ENCODE measurements around the gene GET4. TPM values are rescaled to one million over a fixed set of nuclear protein-coding genes. Genes with fewer than 3 reads are reported as not detected.

GET4 gene
- total and polyA plus RNA-seq, 2 experiments from 2014 or later: 26.3 to 26.8 TPM

GRCh38 chr7:893686-894085 is 17.3 kb downstream of the GET4 start:
- no peak overlapping the region for H3K4me3 ChIP-seq
- no peaks in the 10 kb centered on the region for H3K79me2 ChIP-seq (ENCODE audit: insufficient read depth)
- no peaks in the 10 kb centered on the region for H4K20me1 ChIP-seq (ENCODE audit: insufficient read depth)
- no peaks in the 10 kb centered on the region for H3K9me3 ChIP-seq (ENCODE audit: low read depth)
- no peaks in the 10 kb centered on the region for H3K4me1 ChIP-seq (ENCODE audit: insufficient read depth)
- in situ Hi-C loops (cut with MboI): no loop called here
- H3K4me2 ChIP-seq (ENCODE audit: unreplicated experiment): no peak overlapping the region
- no peaks in the 10 kb centered on the region for H3K27me3 ChIP-seq (replicated peaks; ENCODE audit: insufficient read depth)
- WGBS, 2 experiments (ENCODE audit: low coverage in 1 of 2, low lambda C conversion rate in 2 of 2, missing lambda C conversion rate in 2 of 2): 89 to 95% methylated on average over 14 to 19 of the region's 19 CpGs
- H2AFZ ChIP-seq: no peak overlapping the region
- H3K9me2 ChIP-seq (ENCODE audit: insufficient read depth): no peaks in the 10 kb centered on the region
- H3K9ac ChIP-seq: no peak overlapping the region
- H3F3A ChIP-seq (ENCODE audit: insufficient read depth): no peaks in the 10 kb centered on the region
- no peaks in the 10 kb centered on the region; the same call in 1 of the 2 replicates for H3K36me3 ChIP-seq (ENCODE audit: low read depth)
- no peak for TF ChIP-seq EZH2 (IDR thresholded peaks at IDR 0.05; ENCODE audit: insufficient read depth, poor library complexity, severe bottlenecking)
- TF ChIP-seq EZH2phosphoT487 (IDR thresholded peaks at IDR 0.05; ENCODE audit: insufficient read depth, low read depth): no peak
- no peak for DNase-seq
- H3K27ac ChIP-seq: no peak overlapping the region

- H3F3A ChIP-seq (ENCODE audit: insufficient read depth): no peaks in the 10 kb centered on the region
- H3K4me3 ChIP-seq: no peak overlapping the region
- no peak for TF ChIP-seq EZH2 (IDR thresholded peaks at IDR 0.05; ENCODE audit: insufficient read depth, poor library complexity, severe bottlenecking)
- no peak for TF ChIP-seq EZH2phosphoT487 (IDR thresholded peaks at IDR 0.05; ENCODE audit: insufficient read depth, low read depth)
- no peak overlapping the region for H3K27ac ChIP-seq
- no peaks in the 10 kb centered on the region for H3K9me2 ChIP-seq (ENCODE audit: insufficient read depth)
- no peaks in the 10 kb centered on the region for H4K20me1 ChIP-seq (ENCODE audit: insufficient read depth)
- no peaks in the 10 kb centered on the region for H3K4me1 ChIP-seq (ENCODE audit: insufficient read depth)
- H3K27me3 ChIP-seq (replicated peaks; ENCODE audit: insufficient read depth): no peaks in the 10 kb centered on the region
- DNase-seq: no peak
- no peaks in the 10 kb centered on the region for H3K9me3 ChIP-seq (ENCODE audit: low read depth)
- 91 to 92% methylated on average over 38 of the region's 40 CpGs for WGBS, 2 experiments (ENCODE audit: low coverage in 1 of 2, low lambda C conversion rate in 2 of 2, missing lambda C conversion rate in 2 of 2)
- no peak overlapping the region for H2AFZ ChIP-seq
- H3K9ac ChIP-seq: no peak overlapping the region
- H3K36me3 ChIP-seq (ENCODE audit: low read depth): no peaks in the 10 kb centered on the region; the same call in 1 of the 2 replicates
- no peaks in the 10 kb centered on the region for H3K79me2 ChIP-seq (ENCODE audit: insufficient read depth)
- in situ Hi-C loops (cut with MboI): no loop called here
- no peak overlapping the region for H3K4me2 ChIP-seq (ENCODE audit: unreplicated experiment)
These were observed 18.0 kb downstream of the GET4 start for GRCh38 chr7:894164-894867.

GRCh38 chr7:894927-895450 is 18.6 kb downstream of the GET4 start:
- Histone ChIP-seq H3K36me3 (ENCODE audit: low read depth) (no peaks in the 10 kb centered on the region; the same call in 1 of the 2 replicates), H3K27ac (no peak overlapping the region), H3K79me2 (ENCODE audit: insufficient read depth) (no peaks in the 10 kb centered on the region), H3K4me1 (ENCODE audit: insufficient read depth) (no peaks in the 10 kb centered on the region), H3K4me3 (no peak overlapping the region), H3F3A (ENCODE audit: insufficient read depth) (no peaks in the 10 kb centered on the region), H3K4me2 (ENCODE audit: unreplicated experiment) (no peak overlapping the region), H3K9ac (no peak overlapping the region), H2AFZ (no peak overlapping the region), H3K9me3 (ENCODE audit: low read depth) (no peaks in the 10 kb centered on the region), H3K27me3 (replicated peaks; ENCODE audit: insufficient read depth) (no peaks in the 10 kb centered on the region), H4K20me1 (ENCODE audit: insufficient read depth) (no peaks in the 10 kb centered on the region), H3K9me2 (ENCODE audit: insufficient read depth) (no peaks in the 10 kb centered on the region)
- no peak for TF ChIP-seq EZH2 (IDR thresholded peaks at IDR 0.05; ENCODE audit: insufficient read depth, poor library complexity, severe bottlenecking)
- no peak for TF ChIP-seq EZH2phosphoT487 (IDR thresholded peaks at IDR 0.05; ENCODE audit: insufficient read depth, low read depth)
- no peak for DNase-seq
- in situ Hi-C loops (cut with MboI): no loop called here
- 91 to 92% methylated on average over 21 of the region's 21 CpGs for WGBS, 2 experiments (ENCODE audit: low coverage in 1 of 2, low lambda C conversion rate in 2 of 2, missing lambda C conversion rate in 2 of 2)

GRCh38 chr7:895451-896052 is 19.2 kb downstream of the GET4 start:
- Histone ChIP-seq H3K4me1 (ENCODE audit: insufficient read depth) (no peaks in the 10 kb centered on the region), H3K27ac (no peak overlapping the region), H3K9me3 (ENCODE audit: low read depth) (no peaks in the 10 kb centered on the region), H3K4me3 (no peak overlapping the region), H4K20me1 (ENCODE audit: insufficient read depth) (no peaks in the 10 kb centered on the region), H3K79me2 (ENCODE audit: insufficient read depth) (no peaks in the 10 kb centered on the region), H3F3A (ENCODE audit: insufficient read depth) (no peaks in the 10 kb centered on the region), H3K9ac (no peak overlapping the region), H3K27me3 (replicated peaks; ENCODE audit: insufficient read depth) (no peaks in the 10 kb centered on the region), H2AFZ (no peak overlapping the region), H3K9me2 (ENCODE audit: insufficient read depth) (no peaks in the 10 kb centered on the region), H3K4me2 (ENCODE audit: unreplicated experiment) (no peak overlapping the region), H3K36me3 (ENCODE audit: low read depth) (no peaks in the 10 kb centered on the region; the same call in 1 of the 2 replicates)
- WGBS, 2 experiments (ENCODE audit: low coverage in 1 of 2, low lambda C conversion rate in 2 of 2, missing lambda C conversion rate in 2 of 2): 94% methylated on average over 43 to 52 of the region's 52 CpGs
- DNase-seq: no peak
- in situ Hi-C loops (cut with MboI): no loop called here
- TF ChIP-seq EZH2 (IDR thresholded peaks at IDR 0.05; ENCODE audit: insufficient read depth, poor library complexity, severe bottlenecking) (no peak), EZH2phosphoT487 (IDR thresholded peaks at IDR 0.05; ENCODE audit: insufficient read depth, low read depth) (no peak)
